ENCODE results near the gene CAPSL. TPM values are rescaled to one million over a fixed set of nuclear protein-coding genes. Genes with fewer than 3 reads are reported as not detected.

The CAPSL gene
- total and polyA plus RNA-seq, 9 of the 15 experiments (the other 6 are each of a cell fraction or from before 2014, with no cell fraction given) = not detected

DNA sequence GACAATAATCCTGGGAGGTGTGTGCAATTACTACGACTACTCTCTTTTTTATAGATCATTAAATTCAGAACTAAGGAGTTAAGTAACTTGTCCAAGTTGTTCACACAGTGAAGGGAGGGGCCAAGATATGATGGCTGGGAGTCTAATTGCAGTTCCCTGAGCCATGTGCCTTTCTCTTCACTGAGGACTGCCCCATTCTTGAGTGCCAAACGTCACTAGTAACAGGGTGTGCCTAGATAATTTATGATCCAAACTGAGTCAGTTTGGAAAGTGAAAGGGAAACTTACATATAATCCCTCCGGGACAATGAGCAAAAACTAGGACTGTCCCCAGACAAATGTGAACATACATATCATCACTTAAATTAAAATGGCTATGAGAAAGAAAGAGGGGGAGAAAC lies 61.5 kb downstream of the CAPSL start (continued):
- TF ChIP-seq, protein P1, sequence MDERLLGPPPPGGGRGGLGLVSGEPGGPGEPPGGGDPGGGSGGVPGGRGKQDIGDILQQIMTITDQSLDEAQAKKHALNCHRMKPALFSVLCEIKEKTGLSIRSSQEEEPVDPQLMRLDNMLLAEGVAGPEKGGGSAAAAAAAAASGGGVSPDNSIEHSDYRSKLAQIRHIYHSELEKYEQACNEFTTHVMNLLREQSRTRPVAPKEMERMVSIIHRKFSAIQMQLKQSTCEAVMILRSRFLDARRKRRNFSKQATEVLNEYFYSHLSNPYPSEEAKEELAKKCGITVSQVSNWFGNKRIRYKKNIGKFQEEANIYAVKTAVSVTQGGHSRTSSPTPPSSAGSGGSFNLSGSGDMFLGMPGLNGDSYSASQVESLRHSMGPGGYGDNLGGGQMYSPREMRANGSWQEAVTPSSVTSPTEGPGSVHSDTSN (CRISPR knock-in tag; IDR thresholded peaks at IDR 0.05; ENCODE audit: low read depth) = no peak
- TF ChIP-seq, protein P1 (tag; conservative IDR thresholded peaks at IDR 0.05; ENCODE audit: low read depth) = peak; percentile 70

DNA sequence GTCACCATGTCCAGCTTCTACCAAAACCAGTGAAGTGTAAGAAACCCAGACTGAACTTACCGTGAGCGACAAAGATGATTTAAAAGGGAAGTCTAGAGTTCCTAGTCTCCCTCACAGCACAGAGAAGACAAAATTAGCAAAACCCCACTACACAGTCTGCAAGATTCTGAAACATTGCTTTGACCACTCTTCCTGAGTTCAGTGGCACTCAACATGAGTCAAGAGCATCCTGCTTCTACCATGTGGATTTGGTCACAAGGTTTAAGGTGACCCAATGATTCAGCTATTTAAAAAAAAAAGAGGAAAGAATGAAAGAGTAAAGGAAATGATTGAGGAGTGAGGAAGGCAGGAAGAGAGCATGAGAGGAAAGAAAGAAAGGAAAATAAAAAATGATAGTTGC lies 62.0 kb downstream of the CAPSL start:
- no peaks in the 10 kb centered on the region for H3K9me3 ChIP-seq (replicated peaks; ENCODE audit: control insufficient read depth, insufficient read depth, low read depth, low read length)
- H3K27me3 ChIP-seq (ENCODE audit: control insufficient read depth in 2 of 2, insufficient read depth in 2 of 2, low read length in 2 of 2) = no peaks in the 10 kb centered on the region
- no peak overlapping the region for H3K9ac ChIP-seq (ENCODE audit: insufficient read depth in 1 of 2, low read depth in 2 of 2, low read length in 2 of 2)
- H4K20me1 ChIP-seq (replicated peaks; ENCODE audit: control insufficient read depth, insufficient read depth, low read length) = no peaks in the 10 kb centered on the region
- no peaks in the 10 kb centered on the region for H3K4me1 ChIP-seq (replicated peaks in 1 of 2; ENCODE audit: control insufficient read depth in 2 of 2, insufficient read depth in 2 of 2, low read length in 2 of 2)
- ChIA-PET POLR2A (no interaction called here), CTCF (ENCODE audit: low intra/inter-chr PET ratio) (no interaction called here)
- H3K27ac ChIP-seq (ENCODE audit: extremely low read depth, low read depth, low read length) = no peak overlapping the region
- DNase-seq (ENCODE audit: extremely low read depth in 1 of 4, low spot score in 3 of 4) (no peak), FAIRE-seq (no peak), ATAC-seq (no peak)
- H3K4me2 ChIP-seq (ENCODE audit: insufficient read depth, low read length) = no peak overlapping the region
- H3K36me3 ChIP-seq (ENCODE audit: control insufficient read depth, insufficient read depth, low read length) = no peaks in the 10 kb centered on the region
- WGBS (ENCODE audit: insufficient coverage, low coverage, missing lambda C conversion rate) = 0% methylated on average over 2 of the region's 2 CpGs
- no peaks in the 10 kb centered on the region for H3K79me2 ChIP-seq (ENCODE audit: control insufficient read depth, insufficient read depth, low read length)
- no peak overlapping the region for H3K4me3 ChIP-seq
- TF ChIP-seq NFIC (IDR thresholded peaks at IDR 0.05) = no peak
- no peak overlapping the region for H2AFZ ChIP-seq (ENCODE audit: low read depth, low read length)
- intact Hi-C loops (cut with micrococcal nuclease) (no loop called here), in situ Hi-C loops (cut with MboI) (no loop called here)
- no peaks in the 10 kb centered on the region for H3K9me1 ChIP-seq (ENCODE audit: control insufficient read depth, insufficient read depth, low read length)
- no TSS peak for BruUV-seq (replicated peaks)
